GM18499 (cell line): Measurements from ENCODE around the gene ARSB.
"Not testable (repeated sequence)": the region's sequence is repeated elsewhere in the genome, so short reads cannot be mapped to it uniquely, and the experiment has no call there.

Experiments used
- ATAC-seq: cut with Tn5 transposase; IDR thresholded peaks from one replicate; pipeline ENCODE4 v1.9.1; 2021; ENCODE audit warnings: moderate number of reproducible peaks; ENCODE audit not compliant: insufficient read depth, unreplicated experiment

Gene ARSB

GRCh38 chr5:78958672-78959445 lies 26.3 kb downstream of the ARSB start:
- no peak for ATAC-seq

GRCh38 chr5:78956901-78957300 lies 28.2 kb downstream of the ARSB start:
- ATAC-seq = no peak

GRCh38 chr5:78953092-78953800 lies 31.9 kb downstream of the ARSB start:
- ATAC-seq = no peak

- ATAC-seq = no peak
Measured at GRCh38 chr5:78930721-78931120, 54.4 kb downstream of the ARSB start.

- ATAC-seq = no peak
Measured at GRCh38 chr5:78929833-78930232, 55.3 kb downstream of the ARSB start.

- no peak for ATAC-seq
Measured at GRCh38 chr5:78927657-78928282, 57.3 kb downstream of the ARSB start.

GRCh38 chr5:78926252-78926651 lies 58.9 kb downstream of the ARSB start:
- ATAC-seq = no peak

- no peak for ATAC-seq
Measured at GRCh38 chr5:78925129-78925876, 59.8 kb downstream of the ARSB start.

GRCh38 chr5:78923622-78923970 lies 61.5 kb downstream of the ARSB start:
- no peak for ATAC-seq

- peak; percentile 85 for ATAC-seq
Measured at GRCh38 chr5:78922879-78923621, 62.1 kb downstream of the ARSB start.

GRCh38 chr5:78920604-78921003 lies 64.5 kb downstream of the ARSB start:
- ATAC-seq = no peak

GRCh38 chr5:78919796-78920195 lies 65.3 kb downstream of the ARSB start:
- no peak for ATAC-seq

GRCh38 chr5:78916044-78916443 lies 69.1 kb downstream of the ARSB start:
- ATAC-seq = no peak

- no peak for ATAC-seq
Measured at GRCh38 chr5:78915170-78915569, 69.9 kb downstream of the ARSB start.

- ATAC-seq = no peak
Measured at GRCh38 chr5:78912811-78913210, 72.3 kb downstream of the ARSB start.

- ATAC-seq = no peak
Measured at GRCh38 chr5:78912085-78912771, 72.9 kb downstream of the ARSB start.

GRCh38 chr5:78909224-78909983 lies 75.7 kb downstream of the ARSB start:
- not testable (repeated sequence) for ATAC-seq

GRCh38 chr5:78908173-78909061 lies 76.7 kb downstream of the ARSB start:
- no peak for ATAC-seq
